A172 (cell line): ENCODE measurements around the gene ARHGAP27. TPM values are rescaled to one million over a fixed set of nuclear protein-coding genes. Genes with fewer than 3 reads are reported as not detected.

Source experiments
- DNase-seq: peaks from one replicate; pipeline ENCODE4 v3.0.0-alpha.2; 2015; ENCODE audit warnings: low spot score
- total RNA-seq: library from RNA; depleted of rRNA; stranded (reverse); fragments of >200 nt; shearing (Covaris generic); gene quantifications from 2 replicates; pipeline ENCODE4 v1.2.3, GENCODE V29; 2014

The ARHGAP27 gene
- total RNA-seq, 1 experiment from 2014 or later: 17.8 TPM

DNA sequence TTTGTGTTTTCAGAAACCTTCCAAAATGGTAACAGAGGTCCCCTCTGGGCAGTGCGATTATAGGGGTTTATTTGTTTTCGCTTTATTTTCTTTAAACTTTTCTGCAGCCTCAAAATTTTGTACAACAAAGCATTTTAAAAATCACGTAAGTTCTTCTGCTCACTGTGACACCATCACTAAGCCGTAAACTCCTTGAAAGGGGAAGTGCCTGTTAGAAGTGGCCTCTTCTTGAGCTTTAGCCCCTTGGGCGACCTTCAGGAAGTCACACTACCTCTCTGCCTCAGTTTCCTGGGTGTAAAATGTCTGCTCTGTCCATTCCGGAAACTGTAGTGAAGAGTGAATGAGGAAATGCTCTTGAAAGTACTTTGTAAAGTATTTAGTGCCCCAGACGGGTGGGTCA is 26.6 kb downstream of the ARHGAP27 start:
- DNase-seq: no peak

DNA sequence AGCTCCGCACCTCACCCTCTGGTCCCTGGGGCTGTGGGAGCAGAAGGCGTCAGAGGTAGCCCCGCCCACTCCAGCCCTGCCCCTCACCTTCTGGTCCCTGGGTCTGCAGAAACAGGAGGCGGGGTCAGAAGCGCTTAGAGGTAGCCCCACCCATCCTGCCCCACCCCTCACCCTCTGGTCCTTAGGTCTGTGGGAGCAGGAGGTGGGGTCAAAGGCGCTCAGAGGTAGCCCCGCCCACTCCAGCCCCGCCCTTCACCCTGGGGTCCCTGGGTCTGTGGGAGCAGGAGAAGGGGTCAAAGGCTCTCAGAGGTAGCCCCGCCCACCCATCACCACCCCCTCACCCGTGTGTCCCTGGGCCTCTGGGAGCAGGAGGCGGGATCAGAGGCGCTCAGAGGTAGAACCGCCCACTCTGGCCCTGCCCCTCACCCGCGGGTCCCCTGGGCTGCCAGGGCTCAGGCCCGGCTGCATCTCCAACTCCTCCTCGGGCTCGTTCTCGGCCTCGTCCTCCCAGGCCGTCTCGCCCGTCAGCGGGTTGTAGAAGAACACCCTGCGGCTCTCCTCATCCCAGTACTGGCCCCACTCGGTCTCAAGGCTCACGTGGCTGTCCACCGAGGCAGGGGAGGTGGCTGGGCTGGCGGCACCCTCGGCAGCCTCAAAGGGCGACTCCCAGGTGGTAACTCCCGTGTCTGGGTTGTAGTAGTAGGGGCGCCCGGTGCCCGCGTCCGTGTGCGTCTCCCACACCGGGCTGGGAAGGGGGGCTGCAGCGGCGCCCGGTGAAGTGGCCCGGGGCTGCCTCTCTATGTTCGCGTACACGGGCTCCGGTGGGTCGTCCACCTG is 27.2 kb downstream of the ARHGAP27 start:
- no peak for DNase-seq

- DNase-seq: no peak
Measured at GRCh38 chr17:45404870-45405249, 27.8 kb downstream of the ARHGAP27 start.

DNA sequence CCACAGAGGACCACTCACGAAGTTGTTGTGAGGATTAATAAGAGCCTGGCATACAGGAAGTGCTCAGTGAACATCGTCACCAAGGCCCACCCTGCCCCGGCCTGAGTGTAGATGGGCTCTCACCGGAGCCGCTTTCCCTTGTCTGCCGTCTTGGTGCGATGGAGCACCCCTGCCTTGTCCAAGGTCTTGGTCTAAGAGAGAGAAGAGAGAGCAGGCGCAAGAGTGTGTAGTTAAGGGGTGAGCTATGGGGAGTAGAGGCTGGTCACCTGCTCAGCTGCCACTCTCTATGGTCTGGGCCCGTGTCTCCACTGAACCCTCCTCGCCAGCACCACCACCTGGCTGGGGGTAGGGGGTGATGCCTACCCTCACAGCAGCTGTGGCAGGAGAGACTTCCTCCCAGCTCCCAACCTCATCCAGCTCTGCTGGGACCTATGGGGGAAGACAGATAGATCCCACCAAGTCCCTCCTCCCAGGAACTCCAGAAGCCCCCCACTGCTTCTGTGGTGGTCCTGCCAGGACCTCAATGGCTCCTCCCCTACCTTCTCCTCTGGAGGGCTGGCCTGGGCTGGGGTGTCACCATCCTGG is 28.7 kb downstream of the ARHGAP27 start:
- DNase-seq: no peak

GRCh38 chr17:45402916-45403315 is 29.8 kb downstream of the ARHGAP27 start:
- DNase-seq: no peak

GRCh38 chr17:45398800-45399199 is 33.9 kb downstream of the ARHGAP27 start:
- DNase-seq: no peak

DNA sequence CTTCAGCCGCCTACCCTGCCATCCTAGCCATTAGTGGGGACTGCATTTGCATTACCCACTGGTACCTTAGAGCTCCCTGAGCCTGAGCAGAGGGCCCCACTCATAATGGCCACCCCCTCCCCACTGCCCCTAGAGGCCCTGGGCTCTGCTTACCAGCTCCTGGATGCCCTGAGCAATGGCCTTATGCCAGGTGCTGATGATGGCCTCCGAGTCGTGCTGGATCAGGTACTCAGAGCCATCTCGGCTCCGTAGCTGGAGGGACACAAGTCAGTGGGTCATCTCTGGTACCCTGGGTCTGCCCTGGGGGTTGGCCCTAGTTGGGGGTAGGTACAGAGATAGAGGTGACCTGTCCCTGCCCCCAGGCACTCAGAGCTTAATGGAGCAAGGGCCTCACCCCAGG is 34.9 kb downstream of the ARHGAP27 start:
- DNase-seq: no peak

DNA sequence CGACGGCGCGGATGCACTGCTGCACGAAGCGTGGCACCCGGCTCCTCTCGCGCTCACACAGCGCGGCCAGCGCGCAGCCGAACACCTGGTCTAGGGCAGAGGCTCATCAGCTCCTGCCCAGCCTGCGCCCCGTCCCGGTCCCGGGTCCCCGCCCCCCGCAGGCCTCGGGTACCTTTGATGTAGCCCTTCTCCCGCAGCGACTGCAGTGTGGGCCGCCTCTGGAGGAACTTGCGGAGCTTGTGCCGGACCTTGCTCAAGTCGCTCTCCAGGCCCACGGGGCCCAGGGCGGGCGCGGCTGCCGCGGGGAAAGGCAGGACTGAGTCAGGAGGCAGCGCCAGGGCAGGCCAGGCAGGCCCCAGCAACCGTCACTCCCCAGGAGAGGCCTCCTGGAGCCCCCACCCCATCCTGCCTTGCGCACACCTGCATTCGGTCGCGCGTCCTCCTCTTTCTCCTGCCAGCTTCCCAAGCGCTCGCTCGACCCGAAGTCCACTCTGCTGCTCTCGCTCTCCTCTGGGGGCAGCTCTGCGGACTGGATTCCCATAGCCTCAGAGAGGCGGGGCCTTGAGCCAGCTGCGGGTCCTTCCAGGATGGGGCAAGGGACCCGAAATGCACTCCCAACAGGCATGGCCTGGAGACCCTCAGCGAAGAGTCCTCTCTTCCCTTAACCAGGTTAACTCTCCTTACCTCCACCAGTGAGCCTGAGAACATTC is 36.0 kb downstream of the ARHGAP27 start:
- no peak for DNase-seq

GRCh38 chr17:45395569-45396415 is 36.9 kb downstream of the ARHGAP27 start:
- DNase-seq: no peak

DNA sequence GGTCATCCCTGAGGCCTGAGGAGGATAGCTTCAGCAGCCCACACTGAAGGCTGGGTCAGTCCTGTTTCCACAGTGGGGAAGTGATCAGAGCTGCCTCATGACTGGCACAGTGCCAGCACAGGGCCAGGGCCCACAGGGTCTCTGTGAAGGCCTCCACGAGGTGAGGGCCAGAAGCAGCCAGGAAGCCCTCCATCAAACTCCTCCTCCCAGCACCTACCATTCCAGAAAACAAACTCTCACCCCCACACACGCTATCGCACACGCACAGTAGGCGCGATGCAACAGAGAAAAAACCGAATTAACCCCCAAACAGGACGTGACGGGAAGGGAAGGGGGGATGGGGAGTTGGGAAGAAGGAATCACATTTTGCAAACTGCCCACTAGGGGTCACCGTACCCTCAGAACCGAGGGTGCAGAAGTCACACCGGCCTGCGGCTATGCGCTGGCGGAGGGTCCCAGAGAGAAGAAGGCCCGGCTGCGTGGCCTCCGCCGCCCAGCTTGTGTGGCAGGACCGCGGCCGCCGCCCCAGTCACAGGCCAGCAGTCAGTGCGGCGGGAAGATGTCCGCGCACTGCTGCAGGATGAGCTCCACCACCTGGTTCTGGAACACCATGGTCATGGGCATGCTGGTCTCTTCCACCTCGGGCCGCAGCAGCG is 37.6 kb downstream of the ARHGAP27 start:
- DNase-seq: peak; percentile 67

- DNase-seq: no peak
Measured at GRCh38 chr17:45394564-45394912, 38.1 kb downstream of the ARHGAP27 start.

DNA sequence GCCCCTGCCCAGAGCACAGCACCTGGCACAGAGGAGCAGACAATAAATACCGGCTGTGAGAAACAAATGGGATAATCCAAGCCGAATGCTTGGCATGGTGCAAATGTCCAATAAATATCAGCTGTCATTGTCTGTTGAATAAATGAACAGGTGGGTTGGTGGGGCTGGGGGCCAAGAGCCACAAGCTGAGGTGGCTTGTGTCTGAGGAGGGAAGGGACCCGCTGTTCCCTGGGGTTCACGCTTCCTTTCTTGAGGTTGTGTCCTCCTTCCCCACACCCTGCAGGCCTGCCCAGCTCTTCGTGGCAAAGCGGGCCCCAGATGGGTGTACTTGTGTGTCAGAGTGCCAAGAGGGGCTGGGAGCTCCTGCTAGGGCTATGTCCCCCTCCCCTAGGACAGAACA is 38.6 kb downstream of the ARHGAP27 start:
- no peak for DNase-seq

GRCh38 chr17:45393411-45393810 is 39.3 kb downstream of the ARHGAP27 start:
- DNase-seq: no peak

GRCh38 chr17:45391918-45392317 is 40.8 kb downstream of the ARHGAP27 start:
- no peak for DNase-seq

GRCh38 chr17:45391291-45391690 is 41.4 kb downstream of the ARHGAP27 start:
- DNase-seq: no peak

GRCh38 chr17:45389354-45389753 is 43.3 kb downstream of the ARHGAP27 start:
- no peak for DNase-seq

DNA sequence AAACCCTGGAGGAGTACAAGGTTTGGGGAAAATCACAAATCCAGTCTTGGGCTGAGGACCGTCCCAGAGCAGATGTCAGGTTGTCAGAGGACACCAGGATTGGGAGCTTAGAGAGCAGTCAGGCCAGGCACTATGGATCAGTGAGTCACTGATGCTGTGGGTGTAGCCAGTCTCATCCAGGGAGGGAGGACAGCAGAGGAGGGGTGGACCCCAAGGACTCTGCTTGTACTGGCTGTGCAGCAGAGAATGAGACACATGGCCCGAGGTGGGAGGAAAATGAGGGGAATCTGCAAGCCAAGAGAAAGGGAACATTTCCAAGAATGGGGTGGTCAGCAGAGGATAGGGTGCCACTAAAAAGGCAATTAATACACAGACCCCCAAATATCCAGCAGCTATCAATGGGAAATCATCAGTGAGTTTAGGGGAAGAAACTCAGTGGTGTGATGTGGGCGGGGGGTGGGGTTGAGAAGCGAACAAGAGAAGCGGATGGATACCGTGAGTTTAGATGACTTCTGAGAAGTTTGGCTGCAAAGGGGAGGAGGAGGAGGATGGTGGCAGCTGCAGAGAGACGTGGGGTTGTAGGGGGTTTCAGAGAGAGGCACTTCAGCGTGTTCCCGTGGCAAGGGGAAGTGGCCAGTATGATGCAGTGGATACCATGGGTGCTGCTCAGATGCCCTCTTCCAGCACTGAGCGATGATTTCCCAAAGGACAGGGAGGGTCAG is 43.9 kb downstream of the ARHGAP27 start:
- peak; percentile 43 for DNase-seq

- DNase-seq: no peak
Measured at GRCh38 chr17:45387739-45388138, 44.9 kb downstream of the ARHGAP27 start.

DNA sequence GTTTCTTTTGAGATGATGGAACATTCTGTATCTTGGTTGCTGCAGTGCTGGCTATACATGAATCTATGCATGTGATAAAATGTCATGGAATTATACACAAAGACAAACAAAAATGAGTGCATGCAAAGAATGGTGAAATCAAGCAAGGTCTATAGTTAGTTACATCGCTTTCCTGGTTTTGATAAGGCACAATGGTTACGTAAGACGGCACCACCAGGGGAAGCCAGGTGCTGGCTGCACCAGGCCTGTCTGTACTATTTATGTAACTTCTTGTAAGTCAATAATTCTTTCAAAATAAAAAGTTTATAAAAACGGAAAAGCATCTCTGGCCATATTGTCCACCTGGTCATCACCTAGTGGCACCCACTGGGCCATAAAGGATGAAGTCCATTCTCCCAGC is 46.5 kb downstream of the ARHGAP27 start:
- no peak for DNase-seq

GRCh38 chr17:45385331-45385997 is 47.2 kb downstream of the ARHGAP27 start:
- DNase-seq: peak; percentile 81
